HG02970 (cell line): ENCODE results near the gene HLA-DRA.

Experiments used
- ATAC-seq: cut with Tn5 transposase; IDR thresholded peaks from one replicate; pipeline ENCODE4 v1.9.1; 2021; ENCODE audit warnings: mild to moderate bottlenecking, moderate library complexity, moderate number of reproducible peaks; ENCODE audit not compliant: unreplicated experiment, low FRiP score

The HLA-DRA gene

DNA sequence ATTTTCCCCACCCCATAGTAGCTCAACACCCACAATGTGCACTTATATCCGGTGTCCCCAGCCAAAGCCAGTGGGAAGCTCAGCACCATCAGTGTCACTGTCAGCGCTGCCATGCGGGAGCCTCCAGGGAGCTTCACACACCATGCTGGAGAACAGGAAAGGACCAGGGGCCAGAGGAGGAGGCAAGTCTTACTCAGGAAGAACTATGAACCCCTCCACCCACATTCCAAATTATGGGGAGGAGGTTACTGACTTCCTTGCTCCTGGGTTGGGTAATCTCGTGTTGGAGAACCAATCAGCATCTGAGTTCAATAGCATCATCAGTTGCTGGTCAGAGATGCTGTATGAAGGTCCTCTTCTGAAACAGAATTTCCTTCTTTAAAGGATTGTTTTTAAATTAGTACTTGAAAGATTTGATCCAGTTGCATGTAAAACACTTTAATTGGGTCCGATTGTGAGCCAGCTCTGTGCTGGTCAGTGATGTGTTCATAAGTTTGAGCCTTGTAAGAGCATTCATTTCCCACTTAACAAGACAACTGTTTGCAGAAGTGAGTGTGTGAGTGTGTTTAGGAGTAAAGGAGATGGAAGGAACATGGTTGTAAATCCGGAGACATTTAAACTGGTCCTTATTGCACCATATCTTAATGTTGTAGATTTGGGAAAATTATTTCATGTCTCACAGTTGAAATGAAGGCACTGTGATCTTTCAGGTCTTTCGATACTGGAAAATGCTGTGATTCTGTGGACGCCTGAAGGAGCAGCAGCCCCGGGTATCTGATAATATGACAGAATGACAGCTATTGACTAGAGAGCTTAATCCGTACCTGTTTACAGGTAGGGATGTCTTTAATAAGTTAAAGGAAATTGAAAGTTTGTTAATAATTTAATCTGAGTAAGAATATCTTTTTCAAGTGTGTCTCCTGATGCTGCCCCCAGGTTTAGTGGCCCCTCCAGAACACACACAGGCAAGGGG lies 34.0 kb downstream of the HLA-DRA start:
- peak; percentile 66 for ATAC-seq

DNA sequence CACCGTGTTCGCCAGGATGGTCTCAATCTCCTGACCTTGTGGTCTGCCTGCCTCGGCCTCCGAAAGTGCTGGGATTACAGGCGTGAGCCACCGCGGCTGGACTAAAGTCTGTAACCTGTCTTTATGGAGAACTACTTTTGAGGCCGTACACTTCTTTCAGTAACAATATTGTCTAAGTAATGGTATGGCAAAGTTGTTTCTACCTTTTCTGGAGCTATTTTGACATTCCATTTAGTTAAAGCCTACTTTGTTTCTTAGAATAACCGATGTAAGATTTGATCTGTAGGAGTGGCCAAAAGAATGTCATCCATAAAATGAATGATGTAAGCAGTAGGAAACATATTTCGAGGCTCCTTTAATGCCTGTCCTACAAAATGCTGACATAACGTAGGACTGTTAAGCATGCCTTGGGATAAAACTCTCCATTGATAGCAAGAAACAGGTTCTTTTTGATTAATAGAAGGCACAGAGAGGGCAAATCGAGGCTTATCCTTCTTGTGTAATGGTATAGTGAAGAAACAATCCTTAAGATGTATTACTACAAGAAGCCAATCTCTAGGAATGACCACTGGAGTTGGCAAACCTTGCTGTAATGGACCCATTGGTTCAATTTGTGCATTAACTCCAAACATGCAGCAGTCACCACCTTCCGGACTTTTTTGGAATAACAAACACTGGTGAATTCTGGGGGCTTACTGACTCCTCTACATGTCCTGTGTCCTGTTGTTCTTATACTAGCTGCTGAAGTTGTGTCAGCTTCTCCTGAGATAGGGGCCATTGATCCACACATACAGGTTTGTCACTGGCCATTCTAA lies 35.9 kb downstream of the HLA-DRA start:
- ATAC-seq = no peak

DNA sequence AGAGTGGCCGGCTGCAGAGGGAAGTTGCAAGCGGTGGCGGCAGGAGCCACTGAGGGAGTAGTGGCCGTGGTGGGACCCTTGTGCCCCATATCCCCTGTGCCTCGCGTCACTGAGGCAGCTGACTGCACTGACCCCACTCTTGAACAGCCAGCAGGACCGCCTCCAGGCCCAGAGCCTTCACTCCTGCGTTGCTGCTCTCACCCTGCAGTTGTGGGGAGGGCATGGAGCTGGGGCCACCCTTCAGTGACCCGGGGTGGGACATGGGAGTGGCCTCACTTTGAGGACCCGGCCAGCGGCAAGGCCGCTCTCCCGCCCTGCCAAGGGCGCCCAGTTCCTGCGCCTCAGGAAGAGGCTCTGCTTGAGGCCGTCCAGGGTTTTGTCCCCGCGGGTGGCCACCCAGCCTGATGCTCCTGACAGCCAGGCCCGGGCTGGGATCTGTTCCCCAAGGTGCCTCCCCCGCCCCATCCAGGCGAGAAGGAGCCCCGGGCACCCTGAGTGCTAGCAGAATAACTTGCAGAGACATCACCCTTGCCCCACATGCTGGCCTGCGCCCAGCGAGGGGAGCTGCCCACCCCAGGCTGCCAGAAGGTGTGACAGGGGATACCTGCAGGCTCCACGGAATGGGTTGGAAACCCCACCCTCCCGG lies 44.4 kb downstream of the HLA-DRA start:
- no peak for ATAC-seq

DNA sequence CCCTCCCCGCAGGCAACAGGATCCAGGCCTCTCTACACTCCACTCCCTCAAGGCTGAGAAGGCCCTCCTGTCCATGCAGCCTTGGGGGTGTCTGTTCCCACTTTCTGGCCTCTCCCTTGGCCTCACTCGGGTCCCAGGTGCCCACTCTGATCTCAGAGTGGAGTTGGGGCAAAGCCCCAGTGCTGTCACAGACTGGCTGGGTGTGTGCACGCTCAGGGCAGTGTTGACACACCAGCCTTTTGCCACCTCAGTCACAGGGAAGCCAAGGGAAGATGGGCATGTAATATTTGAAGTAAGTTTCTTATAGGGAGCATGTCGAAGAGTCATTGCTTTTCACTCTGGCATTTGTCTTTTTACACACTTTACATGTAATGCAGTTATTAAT lies 44.9 kb downstream of the HLA-DRA start:
- no peak for ATAC-seq

DNA sequence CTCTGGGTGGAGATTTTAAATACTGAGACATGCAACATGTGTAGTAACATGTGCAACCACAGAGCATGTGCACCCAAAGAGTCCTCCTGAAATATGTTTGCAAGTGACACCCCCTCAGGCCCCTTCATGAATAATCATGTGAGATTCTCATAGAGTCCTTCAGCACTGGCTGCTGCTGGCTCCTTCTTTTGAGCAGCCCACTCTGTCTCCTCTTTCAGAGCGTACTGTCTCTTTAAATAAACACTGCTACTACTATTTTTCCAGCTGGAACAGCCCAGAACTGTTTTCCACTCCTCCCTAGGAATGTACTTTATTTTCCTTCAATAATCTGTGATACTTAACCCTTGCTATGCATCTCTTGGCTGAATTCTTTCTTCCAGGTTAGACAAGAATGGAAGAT lies 48.4 kb downstream of the HLA-DRA start:
- no peak for ATAC-seq

DNA sequence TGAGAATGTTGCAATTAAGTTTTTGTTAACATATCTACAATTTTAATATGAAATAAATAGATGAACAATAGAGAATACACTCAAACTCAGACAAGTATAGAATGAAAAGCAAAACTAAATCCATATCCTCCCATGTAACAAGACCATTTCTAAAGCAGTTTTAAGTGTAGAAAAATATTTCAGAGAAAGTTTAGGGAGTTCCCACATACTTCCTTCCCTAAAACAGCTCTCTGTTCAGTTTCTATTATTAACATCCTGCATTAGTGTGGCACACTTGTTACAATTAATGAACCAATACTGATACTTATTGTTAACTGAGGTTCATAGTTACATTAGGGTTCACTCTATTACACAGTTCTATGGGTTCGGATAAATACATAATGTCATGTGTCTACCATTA lies 52.0 kb downstream of the HLA-DRA start:
- no peak for ATAC-seq

DNA sequence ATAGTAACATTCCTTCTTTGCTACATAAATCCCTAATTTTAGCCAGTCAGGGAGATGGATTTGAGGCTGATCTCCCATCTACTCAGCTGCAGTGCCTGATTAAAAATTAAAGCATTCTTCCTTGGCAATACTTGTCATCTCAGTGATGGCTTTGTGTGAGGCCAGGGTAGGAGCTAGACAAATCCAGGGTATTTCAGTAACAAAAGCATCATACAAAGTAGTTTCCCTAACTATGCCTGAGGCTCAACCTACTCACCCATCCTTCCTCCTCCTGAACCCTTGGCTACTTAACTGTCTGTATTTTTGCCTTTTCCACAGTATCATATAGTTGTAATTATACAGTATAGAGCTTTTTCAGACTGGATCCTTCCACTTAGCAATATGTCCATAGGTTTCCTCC lies 52.7 kb downstream of the HLA-DRA start:
- no peak for ATAC-seq
